GM12878 (cell line): ENCODE results near the gene ATXN2. TPM values are rescaled to one million over a fixed set of nuclear protein-coding genes. Genes with fewer than 3 reads are reported as not detected.

Experiments
- ATAC-seq: fragments of 200-7000 bp; cut with Tn5 transposase; 3 replicates; pipeline ENCODE4 v1.9.1; 2020; ENCODE audit warnings: mild to moderate bottlenecking, moderate library complexity
- BruUV-seq: library from RNA; stranded (reverse); fragments of 400-500 nt; replicated peaks from 2 replicates; lab custom pipeline; 2021; lab: Mats Ljungman, UMichigan
- CTCF ChIA-PET: fragments of 300-600 bp; sonication (Branson Sonifier 250); formaldehyde crosslinking; extraction: SDS; loops from one replicate; lab custom pipeline; 2021; ENCODE audit warnings: inconsistent platforms; lab: Yijun Ruan, JAX
- POLR2A ChIA-PET: fragments of 350-600 bp; formaldehyde crosslinking; extraction: SDS; loops from one replicate; lab custom pipeline; 2021; ENCODE audit warnings: inconsistent platforms; lab: Charles Lee
- RAD21 ChIA-PET: fragments of 300-600 bp; sonication (Branson Sonifier 250); formaldehyde crosslinking; loops from one replicate; lab custom pipeline; 2023; ENCODE audit warnings: antibody characterized with exemption; ENCODE audit not compliant: unreplicated experiment; lab: Charles Lee
- SMC1A ChIA-PET: fragments of 300-600 bp; sonication (Branson Sonifier 250); formaldehyde crosslinking; loops from one replicate; lab custom pipeline; 2023; ENCODE audit not compliant: unreplicated experiment, uncharacterized antibody; lab: Charles Lee
- DNase-seq: peaks from one replicate; pipeline ENCODE4 v3.0.0-alpha.2; 2011; ENCODE audit warnings: low read depth, low spot score
- FAIRE-seq: peaks from 3 replicates; lab custom pipeline; 2011; peaks lifted over from hg19 to GRCh38; lab: Jason Lieb, UNC
- H2AFZ ChIP-seq: 2 replicates; pipeline ENCODE4 v1.6.0; 2011; ENCODE audit warnings: low read depth, low read length, control low read depth; ENCODE audit not compliant: control insufficient read depth
- H3K27ac ChIP-seq: 2 replicates; pipeline ENCODE4 v1.5.1; 2011; ENCODE audit warnings: control low read depth; ENCODE audit not compliant: control insufficient read depth, insufficient read depth
- H3K27me3 ChIP-seq, 2 experiments: replicated peaks in 1 of 2; 2 replicates each; pipeline versions ENCODE4 v1.6.0 to v1.6.1; 2011; ENCODE audit warnings: low read length in 1 of 2; ENCODE audit not compliant: control insufficient read depth in 2 of 2, insufficient read depth in 2 of 2
- H3K36me3 ChIP-seq, 2 experiments: 2 replicates each; pipeline ENCODE4 v1.5.1; 2011; ENCODE audit warnings: low read length in 1 of 2; ENCODE audit not compliant: control insufficient read depth in 2 of 2, insufficient read depth in 2 of 2
- H3K4me1 ChIP-seq: 2 replicates; pipeline ENCODE4 v1.6.1; 2011; ENCODE audit warnings: mild to moderate bottlenecking, low read length, moderate library complexity, mixed read lengths; ENCODE audit not compliant: control insufficient read depth, insufficient read depth
- H3K4me2 ChIP-seq: 2 replicates; pipeline ENCODE4 v1.6.0; 2011; ENCODE audit warnings: control low read depth; ENCODE audit not compliant: control insufficient read depth, insufficient read depth
- H3K4me3 ChIP-seq: fragments of 200-600 bp; sonication (generic); 2 replicates; pipeline ENCODE4 v1.5.1; 2016
- H3K79me2 ChIP-seq: 2 replicates; pipeline ENCODE4 v1.6.0; 2011; ENCODE audit warnings: low read length; ENCODE audit not compliant: control insufficient read depth, insufficient read depth
- H3K9ac ChIP-seq: 2 replicates; pipeline ENCODE4 v1.8.0; 2011; ENCODE audit warnings: low read length, control low read depth, mixed read lengths; ENCODE audit not compliant: control insufficient read depth, insufficient read depth
- H3K9me3 ChIP-seq: replicated peaks from 3 replicates; pipeline ENCODE4 v1.5.1; 2011; ENCODE audit warnings: mild to moderate bottlenecking, low read length; ENCODE audit not compliant: control insufficient read depth, insufficient read depth
- H4K20me1 ChIP-seq: 2 replicates; pipeline ENCODE4 v1.6.0; 2011; ENCODE audit not compliant: control insufficient read depth, insufficient read depth
- CBFB ChIP-seq: IDR thresholded peaks from 2 replicates; pipeline ENCODE4 v1.6.1; 2016; ENCODE audit warnings: antibody characterized with exemption, low read depth
- CTCF ChIP-seq, 3 experiments: IDR thresholded peaks in 2 of 3; conservative IDR thresholded peaks in 1 of 3; 2 replicates each; pipeline ENCODE4 v1.5.1; 2011; ENCODE audit warnings: low read depth in 3 of 3, low read length in 3 of 3, mild to moderate bottlenecking in 3 of 3, control low read depth in 2 of 3, moderate library complexity in 2 of 3, inconsistent platforms in 1 of 3, mixed read lengths in 1 of 3; ENCODE audit not compliant: control insufficient read depth in 2 of 3, insufficient read depth in 1 of 3; ENCODE audit errors: extremely low read depth in 1 of 3
- MTA2 ChIP-seq: fragments of 450-650 bp; IDR thresholded peaks from 2 replicates; pipeline ENCODE4 v1.6.1; 2016; ENCODE audit warnings: low read depth, mild to moderate bottlenecking, moderate library complexity
- POLR2AphosphoS5 ChIP-seq: IDR thresholded peaks from 2 replicates; pipeline ENCODE4 v1.6.1; 2011; ENCODE audit warnings: mild to moderate bottlenecking, low read length, inconsistent platforms
- SMAD5 ChIP-seq: IDR thresholded peaks from 2 replicates; pipeline ENCODE4 v1.6.1; 2016; ENCODE audit warnings: antibody characterized with exemption, low read depth
- SPI1 ChIP-seq: IDR thresholded peaks from 2 replicates; pipeline ENCODE4 v1.6.1; 2011; ENCODE audit warnings: low read depth, mild to moderate bottlenecking, low read length, moderate library complexity, borderline replicate concordance; ENCODE audit not compliant: insufficient read depth
- SRF ChIP-seq, 2 experiments: IDR thresholded peaks; 2 replicates each; pipeline ENCODE4 v1.6.1; 2011; ENCODE audit warnings: low read depth in 2 of 2, low read length in 2 of 2, mild to moderate bottlenecking in 1 of 2, moderate library complexity in 1 of 2
- SUPT20H ChIP-seq: IDR thresholded peaks from 2 replicates; pipeline ENCODE4 v1.6.1; 2011; ENCODE audit warnings: low read depth, mild to moderate bottlenecking, low read length, moderate library complexity, borderline replicate concordance; ENCODE audit not compliant: control insufficient read depth
- TCF3 ChIP-seq: IDR thresholded peaks from 2 replicates; pipeline ENCODE4 v1.6.1; 2012; ENCODE audit warnings: low read depth, mild to moderate bottlenecking, low read length, borderline replicate concordance; ENCODE audit not compliant: insufficient read depth
- USF1 ChIP-seq: IDR thresholded peaks from 2 replicates; pipeline ENCODE4 v1.6.1; 2011; ENCODE audit warnings: borderline replicate concordance, low read depth, mild to moderate bottlenecking, moderate library complexity, mixed read lengths, low read length; ENCODE audit not compliant: insufficient read depth; ENCODE audit errors: extremely low read length
- ZBTB11 ChIP-seq: fragments of 450-650 bp; formaldehyde crosslinking; IDR thresholded peaks from 2 replicates; pipeline ENCODE4 v1.5.0; 2022; ENCODE audit warnings: mild to moderate bottlenecking, missing genetic modification characterization
- ZSCAN29 ChIP-seq: fragments of 450-650 bp; IDR thresholded peaks from 2 replicates; pipeline ENCODE4 v1.6.1; 2017; ENCODE audit warnings: mild to moderate bottlenecking, moderate library complexity
- WGBS: methylation state at CpG from one replicate; pipeline ENCODE4 v1.1.6; 2016; ENCODE audit warnings: low lambda C conversion rate; ENCODE audit not compliant: insufficient replicate concordance, insufficient coverage; ENCODE audit errors: missing lambda C conversion rate; 5-methylcytosine and 5-hydroxymethylcytosine counted together
- in situ Hi-C: fragments of 300-500 bp; cut with MboI; formaldehyde crosslinking; loops from 9 replicates; pipeline ENCODE4 v1.14.3; 2018; ENCODE audit warnings: mixed read lengths
- intact Hi-C: fragments of 100-400 bp; cut with micrococcal nuclease; formaldehyde crosslinking; loops from one replicate; pipeline ENCODE4 v1.14.2; 2022; ENCODE audit not compliant: unreplicated experiment
- polyA plus RNA-seq, 11 experiments: library from polyadenylated mRNA; depleted of rRNA in 4 of 11; unstranded in 6 of 11; stranded (reverse) in 5 of 11; fragments of >200 nt; fragmentation: Nextera tagmentation in 4 of 11; fragmentation: Illumina TruSeq in 1 of 11; extraction: Ambion mirVana in 4 of 11; extraction: Trizol in 1 of 11; gene quantifications; 1 replicate in 1 of 11; 2 replicates in 10 of 11; pipeline versions ENCODE4 v1.2.1 to v1.2.3, GENCODE V29; 2011 to 2016; ENCODE audit warnings: inconsistent platforms in 2 of 11, missing spikeins in 2 of 11, low read depth in 1 of 11
- total RNA-seq, 4 experiments: library from RNA; depleted of rRNA in 3 of 4; stranded (reverse); fragments of >200 nt in 3 of 4; fragmentation: Illumina TruSeq in 1 of 4; extraction: Trizol in 1 of 4; gene quantifications; 2 replicates each; pipeline versions ENCODE4 v1.2.1 to v1.2.3, GENCODE V29; 2013 to 2021

Gene ATXN2
- total and polyA plus RNA-seq, 10 of the 15 experiments (the other 5 are each of a cell fraction or from before 2014, with no cell fraction given), result 8.8 to 31.5 (median 19.0) TPM

- no peak for FAIRE-seq
- Histone ChIP-seq H3K4me1 (peaks cover 55% of the 10 kb centered on the region), H3K9me3 (no peaks in the 10 kb centered on the region), H4K20me1 (0 out of 2 replicates have a peak, but pooled peaks cover 6% of the 10 kb centered on the region), H3K27ac (peak overlapping the region; percentile 91), H3K4me2 (peak overlapping the region; percentile 96), H3K4me3 (peak overlapping the region; percentile 96), H2AFZ (no peak overlapping the region), H3K36me3 (peaks cover 0 to 4% of the 10 kb centered on the region in 2 experiments; a peak in 2 of 4 replicates), H3K79me2 (peaks cover 59% of the 10 kb centered on the region), H3K27me3 (no peaks in the 10 kb centered on the region), H3K9ac (peak overlapping the region; percentile 95)
- intact Hi-C loops (no loop called here), in situ Hi-C loops (no loop called here)
- POLR2A ChIA-PET, result interaction anchor here (1.5 to 13.2 kb wide), 3 partner anchors 24 to 37 kb away, joined by 4 to 188 read pairs (median 71); no protein-coding TSS in a partner anchor
- CTCF ChIA-PET, result interaction anchor here (0.6 to 27.0 kb wide), 5 partner anchors 9 to 852 kb away, joined by 4 to 1117 read pairs (median 23); no protein-coding TSS in a partner anchor
- RAD21 ChIA-PET, result interaction anchor here (1.6 to 19.6 kb wide), 3 partner anchors 10 to 37 kb away, joined by 7 to 804 read pairs (median 34); no protein-coding TSS in a partner anchor
- BruUV-seq, result no TSS peak
- peak; percentile 0; the same call in 2 of the 3 replicates for ATAC-seq
- WGBS, result under 1% methylated on average over 34 of the region's 34 CpGs
- DNase-seq, result no peak
- SMC1A ChIA-PET, result interaction anchor here (2.6 to 22.6 kb wide), 5 partner anchors 23 to 50 kb away, joined by 20 to 605 read pairs (median 38); no protein-coding TSS in a partner anchor
- TF ChIP-seq USF1, result no peak
- TF ChIP-seq SUPT20H, result no peak
- TF ChIP-seq POLR2AphosphoS5, result peak; percentile 43; the same call in 1 of the 2 replicates
- TF ChIP-seq ZBTB11 (CRISPR knock-in tag), result no peak
- no peak for TF ChIP-seq ZSCAN29
- no peak for TF ChIP-seq CTCF (IDR thresholded peaks at IDR 0.05 in 2 of 3, conservative IDR thresholded peaks at IDR 0.05 in 1 of 3; ENCODE audit: control insufficient read depth in 2 of 3, extremely low read depth in 1 of 3, insufficient read depth in 1 of 3, low read depth in 3 of 3, low read length in 3 of 3)
- no peak for TF ChIP-seq SMAD5
- 0 out of 2 replicates have a peak, but pooled peaks have one; percentile 75 for TF ChIP-seq TCF3
- peak; percentile 44; the same call in 1 of the 2 replicates for TF ChIP-seq MTA2
- TF ChIP-seq SRF (IDR thresholded peaks at IDR 0.05; ENCODE audit: low read depth in 2 of 2, low read length in 2 of 2), result no peak
- peak; percentile 87 for TF ChIP-seq SPI1
- 0 out of 2 replicates have a peak, but pooled peaks have one; percentile 8 for TF ChIP-seq CBFB
Measured at GRCh38 chr12:111406474-111407376, 192.4 kb downstream of the ATXN2 start.
